ENCODE measurements around the gene GATB.
A peak's percentile ranks its signal among the peaks of the same experiment; 100 is the strongest.

Gene GATB

GRCh38 chr4:151692821-151693673, 67.8 kb downstream of the GATB start:
- DNase-seq, result no peak

- peak; percentile 2 for DNase-seq
Observed at GRCh38 chr4:151692443-151692782, 68.4 kb downstream of the GATB start.

GRCh38 chr4:151691639-151692442, 69.0 kb downstream of the GATB start:
- DNase-seq, result no peak

GRCh38 chr4:151690876-151691275, 69.9 kb downstream of the GATB start:
- no peak for DNase-seq

- no peak for DNase-seq
Observed at GRCh38 chr4:151690164-151690870, 70.5 kb downstream of the GATB start.

- DNase-seq, result no peak
Observed at GRCh38 chr4:151689211-151689991, 71.4 kb downstream of the GATB start.

- no peak for DNase-seq
Observed at GRCh38 chr4:151688785-151689043, 72.1 kb downstream of the GATB start.

- DNase-seq, result no peak
Observed at GRCh38 chr4:151688003-151688784, 72.6 kb downstream of the GATB start.

GRCh38 chr4:151687021-151687640, 73.7 kb downstream of the GATB start:
- DNase-seq, result no peak

- DNase-seq, result no peak
Observed at GRCh38 chr4:151685303-151685702, 75.5 kb downstream of the GATB start.

- no peak for DNase-seq
Observed at GRCh38 chr4:151681085-151681484, 79.7 kb downstream of the GATB start.

GRCh38 chr4:151679231-151679630, 81.6 kb downstream of the GATB start:
- DNase-seq, result no peak

GRCh38 chr4:151678048-151678872, 82.5 kb downstream of the GATB start:
- DNase-seq, result no peak

- no peak for DNase-seq
Observed at GRCh38 chr4:151677193-151677592, 83.6 kb downstream of the GATB start.

- peak; percentile 14 for DNase-seq
Observed at GRCh38 chr4:151676301-151676700, 84.5 kb downstream of the GATB start.

GRCh38 chr4:151675411-151675971, 85.3 kb downstream of the GATB start:
- DNase-seq, result no peak

GRCh38 chr4:151674804-151675391, 85.9 kb downstream of the GATB start:
- DNase-seq, result no peak

GRCh38 chr4:151673908-151674520, 86.8 kb downstream of the GATB start:
- no peak for DNase-seq

- DNase-seq, result no peak
Observed at GRCh38 chr4:151672996-151673395, 87.8 kb downstream of the GATB start.
